Measurements from ENCODE around the gene TCEA2.
A peak's percentile ranks its signal among the peaks of the same experiment; 100 is the strongest.

Gene TCEA2

DNA sequence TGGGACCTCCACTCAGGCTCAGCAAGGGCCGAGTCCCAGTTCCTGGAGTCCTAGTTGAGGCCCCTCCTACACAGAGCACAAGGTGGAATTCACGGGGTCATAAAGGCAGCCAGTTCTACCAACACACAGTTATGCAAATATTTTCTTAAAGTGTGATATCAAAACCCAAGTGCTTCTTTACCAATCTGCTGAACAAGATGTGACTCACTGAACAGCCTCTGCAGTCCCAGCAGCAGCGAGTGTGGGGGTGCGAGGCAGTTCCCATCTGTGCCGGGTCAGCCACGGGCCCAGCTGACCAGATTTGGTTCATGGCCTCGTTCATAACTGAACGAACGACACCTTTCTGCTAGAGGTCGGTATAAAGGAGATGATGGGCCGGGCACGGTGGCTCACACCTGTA is 4.5 kb upstream of the TCEA2 start:
- H3F3A ChIP-seq (ENCODE audit: insufficient read depth): no peaks in the 10 kb centered on the region
- H3K36me3 ChIP-seq (ENCODE audit: low read length): no peaks in the 10 kb centered on the region
- no peak overlapping the region for H2AFZ ChIP-seq (ENCODE audit: low read depth, low read length, severe bottlenecking)
- H3K4me3 ChIP-seq (ENCODE audit: insufficient read depth, low read length, poor library complexity, severe bottlenecking): no peak overlapping the region
- no peak overlapping the region for H3K27ac ChIP-seq (ENCODE audit: low read depth, low read length)
- H3K27me3 ChIP-seq (ENCODE audit: low read length): no peaks in the 10 kb centered on the region
- no peak overlapping the region for H3K9ac ChIP-seq (ENCODE audit: low read length)
- H3K9me2 ChIP-seq (replicated peaks; ENCODE audit: insufficient read depth, low read length): no peaks in the 10 kb centered on the region
- no peaks in the 10 kb centered on the region for H4K20me1 ChIP-seq (ENCODE audit: low read depth, low read length)
- H3K9me3 ChIP-seq (ENCODE audit: insufficient read depth, low read length): no peaks in the 10 kb centered on the region
- H3K79me2 ChIP-seq (ENCODE audit: insufficient read depth, low read length): no peaks in the 10 kb centered on the region
- H3K4me2 ChIP-seq (ENCODE audit: low read depth, low read length, poor library complexity, severe bottlenecking): no peak overlapping the region
- TF ChIP-seq, protein P1, sequence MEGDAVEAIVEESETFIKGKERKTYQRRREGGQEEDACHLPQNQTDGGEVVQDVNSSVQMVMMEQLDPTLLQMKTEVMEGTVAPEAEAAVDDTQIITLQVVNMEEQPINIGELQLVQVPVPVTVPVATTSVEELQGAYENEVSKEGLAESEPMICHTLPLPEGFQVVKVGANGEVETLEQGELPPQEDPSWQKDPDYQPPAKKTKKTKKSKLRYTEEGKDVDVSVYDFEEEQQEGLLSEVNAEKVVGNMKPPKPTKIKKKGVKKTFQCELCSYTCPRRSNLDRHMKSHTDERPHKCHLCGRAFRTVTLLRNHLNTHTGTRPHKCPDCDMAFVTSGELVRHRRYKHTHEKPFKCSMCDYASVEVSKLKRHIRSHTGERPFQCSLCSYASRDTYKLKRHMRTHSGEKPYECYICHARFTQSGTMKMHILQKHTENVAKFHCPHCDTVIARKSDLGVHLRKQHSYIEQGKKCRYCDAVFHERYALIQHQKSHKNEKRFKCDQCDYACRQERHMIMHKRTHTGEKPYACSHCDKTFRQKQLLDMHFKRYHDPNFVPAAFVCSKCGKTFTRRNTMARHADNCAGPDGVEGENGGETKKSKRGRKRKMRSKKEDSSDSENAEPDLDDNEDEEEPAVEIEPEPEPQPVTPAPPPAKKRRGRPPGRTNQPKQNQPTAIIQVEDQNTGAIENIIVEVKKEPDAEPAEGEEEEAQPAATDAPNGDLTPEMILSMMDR (IDR thresholded peaks at IDR 0.05; ENCODE audit: insufficient read depth, low read length, poor library complexity, severe bottlenecking): no peak
- no peak for TF ChIP-seq EZH2phosphoT487 (conservative IDR thresholded peaks at IDR 0.05; ENCODE audit: low read length)

DNA sequence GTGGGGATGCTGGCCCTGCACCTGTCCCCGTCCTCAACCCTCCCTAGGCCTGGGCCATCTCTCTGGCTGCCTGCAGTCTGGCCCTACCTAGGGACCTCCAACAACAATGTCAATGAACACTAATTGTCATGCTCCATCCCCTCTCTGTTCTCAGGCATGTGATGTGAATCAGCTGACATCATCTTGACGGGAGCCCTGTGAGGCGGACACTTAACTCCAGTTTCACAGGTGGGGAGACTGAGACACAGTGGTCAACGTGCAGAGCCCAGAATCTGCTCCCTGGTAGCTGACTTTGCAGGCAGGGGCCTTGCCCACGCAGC is 762 bp upstream of the TCEA2 start:
- Histone ChIP-seq H3K9ac (ENCODE audit: low read length) (peak overlapping the region; percentile 74; the same call in 1 of the 2 replicates), H3K4me3 (ENCODE audit: insufficient read depth, low read length, poor library complexity, severe bottlenecking) (peak overlapping the region; percentile 81)

DNA sequence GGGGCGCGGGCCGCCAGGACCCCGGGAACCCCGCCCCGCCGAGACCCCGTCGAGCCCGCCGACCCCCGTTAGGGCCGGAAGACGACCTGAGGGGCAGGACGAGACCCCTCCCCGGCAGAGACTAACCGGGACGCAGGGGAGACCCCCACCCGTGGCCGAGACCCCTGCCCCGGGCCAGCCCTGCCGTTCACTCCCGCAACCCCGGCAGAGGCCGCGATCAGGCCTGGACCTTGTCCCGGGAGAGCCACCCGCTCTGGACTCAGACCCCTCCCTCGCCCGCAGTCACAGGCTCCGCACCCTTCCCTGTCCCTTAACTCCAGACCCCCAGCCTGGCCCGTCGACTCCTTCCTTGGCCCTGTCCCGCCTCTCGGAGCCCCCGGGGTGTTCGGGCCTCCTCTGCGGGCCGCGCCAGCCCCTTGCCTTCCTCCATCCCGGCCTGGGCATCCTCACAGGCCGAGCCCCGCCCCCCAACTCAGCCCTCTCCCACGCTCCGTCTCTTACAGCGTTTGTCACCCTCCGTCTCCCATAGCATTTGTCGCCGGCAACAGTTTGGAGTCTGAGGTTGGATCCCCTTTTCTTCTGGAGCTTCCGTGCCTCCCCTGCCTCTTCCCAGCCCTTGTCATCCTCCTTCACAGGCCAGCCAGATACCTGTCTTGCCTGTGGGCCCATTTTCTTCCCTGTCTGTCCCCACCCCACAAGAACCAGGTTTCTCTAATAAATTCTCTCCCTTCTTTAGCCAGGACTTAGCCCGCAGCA is 569 bp downstream of the TCEA2 start:
- peak overlapping the region; percentile 85 for H3K4me2 ChIP-seq (ENCODE audit: low read depth, low read length, poor library complexity, severe bottlenecking)
- H3F3A ChIP-seq (ENCODE audit: insufficient read depth): no peaks in the 10 kb centered on the region
- H4K20me1 ChIP-seq (ENCODE audit: low read depth, low read length): no peaks in the 10 kb centered on the region
- H3K36me3 ChIP-seq (ENCODE audit: low read length): no peaks in the 10 kb centered on the region
- no peaks in the 10 kb centered on the region for H3K9me3 ChIP-seq (ENCODE audit: insufficient read depth, low read length)
- peak overlapping the region; percentile 64 for H2AFZ ChIP-seq (ENCODE audit: low read depth, low read length, severe bottlenecking)
- H3K27ac ChIP-seq (ENCODE audit: low read depth, low read length): no peak overlapping the region
- H3K9ac ChIP-seq (ENCODE audit: low read length): peak overlapping the region; percentile 74
- no peaks in the 10 kb centered on the region for H3K27me3 ChIP-seq (ENCODE audit: low read length)
- no peaks in the 10 kb centered on the region for H3K9me2 ChIP-seq (replicated peaks; ENCODE audit: insufficient read depth, low read length)
- no peaks in the 10 kb centered on the region for H3K79me2 ChIP-seq (ENCODE audit: insufficient read depth, low read length)
- H3K4me3 ChIP-seq (ENCODE audit: insufficient read depth, low read length, poor library complexity, severe bottlenecking): peak overlapping the region; percentile 81
- TF ChIP-seq, protein P1 (IDR thresholded peaks at IDR 0.05; ENCODE audit: insufficient read depth, low read length, poor library complexity, severe bottlenecking): no peak
- TF ChIP-seq EZH2phosphoT487 (conservative IDR thresholded peaks at IDR 0.05; ENCODE audit: low read length): no peak

More for the DNA sequence above, 762 bp upstream of the TCEA2 start:
- Histone ChIP-seq H3K27me3 (ENCODE audit: low read length) (no peaks in the 10 kb centered on the region), H3F3A (ENCODE audit: insufficient read depth) (no peaks in the 10 kb centered on the region), H3K9me3 (ENCODE audit: insufficient read depth, low read length) (no peaks in the 10 kb centered on the region), H3K4me2 (ENCODE audit: low read depth, low read length, poor library complexity, severe bottlenecking) (peak overlapping the region; percentile 85), H3K27ac (ENCODE audit: low read depth, low read length) (no peak overlapping the region), H3K9me2 (replicated peaks; ENCODE audit: insufficient read depth, low read length) (no peaks in the 10 kb centered on the region), H3K79me2 (ENCODE audit: insufficient read depth, low read length) (no peaks in the 10 kb centered on the region), H2AFZ (ENCODE audit: low read depth, low read length, severe bottlenecking) (peak overlapping the region; percentile 95), H4K20me1 (ENCODE audit: low read depth, low read length) (no peaks in the 10 kb centered on the region), H3K36me3 (ENCODE audit: low read length) (no peaks in the 10 kb centered on the region)
- no peak for TF ChIP-seq EZH2phosphoT487 (conservative IDR thresholded peaks at IDR 0.05; ENCODE audit: low read length)
- TF ChIP-seq, protein P1 (IDR thresholded peaks at IDR 0.05; ENCODE audit: insufficient read depth, low read length, poor library complexity, severe bottlenecking): no peak
